ENCODE measurements around the gene SLC22A31. TPM values are rescaled to one million over a fixed set of nuclear protein-coding genes. Genes with fewer than 3 reads are reported as not detected.

SLC22A31 gene
- total RNA-seq, 2 donors from 2014 or later, result 0.81 TPM; not detected in 1

GRCh38 chr16:89150090-89150835 lies 50.1 kb downstream of the SLC22A31 start:
- TF ChIP-seq CTCF (IDR thresholded peaks at IDR 0.05), result no peak

GRCh38 chr16:89149386-89149785 lies 51.0 kb downstream of the SLC22A31 start:
- peaks cover 13% of the 10 kb centered on the region for H3K36me3 ChIP-seq
- DNase-seq (ENCODE audit: low spot score), result no peak

More at GRCh38 chr16:89150090-89150835, 50.1 kb downstream of the SLC22A31 start:
- no peak overlapping the region for H3K4me3 ChIP-seq
- H3K27ac ChIP-seq, result no peak overlapping the region
- no peaks in the 10 kb centered on the region for H3K27me3 ChIP-seq (replicated peaks; ENCODE audit: insufficient read depth)
- no peaks in the 10 kb centered on the region for H3K9me3 ChIP-seq
- no peak for ATAC-seq (ENCODE audit: insufficient number of reproducible peaks, low FRiP score, low read depth)
- peaks cover 13% of the 10 kb centered on the region for H3K36me3 ChIP-seq
- DNase-seq (ENCODE audit: low spot score), result no peak
- peaks cover 8 to 12% of the 10 kb centered on the region in 2 donors for H3K4me1 ChIP-seq (ENCODE audit: control insufficient read depth in 1 of 2, low read depth in 2 of 2)

GRCh38 chr16:89147085-89147817 lies 53.1 kb downstream of the SLC22A31 start:
- DNase-seq (ENCODE audit: low spot score) (no peak), ATAC-seq (ENCODE audit: insufficient number of reproducible peaks, low FRiP score, low read depth) (no peak)
- H3K9me3 ChIP-seq, result no peaks in the 10 kb centered on the region
- no peaks in the 10 kb centered on the region for H3K4me1 ChIP-seq (ENCODE audit: control insufficient read depth in 1 of 2, low read depth in 2 of 2)
- peaks cover 22% of the 10 kb centered on the region for H3K36me3 ChIP-seq
- no peak for TF ChIP-seq CTCF (IDR thresholded peaks at IDR 0.05)
- no peak overlapping the region for H3K27ac ChIP-seq
- no peak overlapping the region for H3K4me3 ChIP-seq
- H3K27me3 ChIP-seq (replicated peaks; ENCODE audit: insufficient read depth), result no peaks in the 10 kb centered on the region

More at GRCh38 chr16:89149386-89149785, 51.0 kb downstream of the SLC22A31 start:
- H3K4me3 ChIP-seq, result no peak overlapping the region
- ATAC-seq (ENCODE audit: insufficient number of reproducible peaks, low FRiP score, low read depth), result no peak
- peaks cover 0 to 3% of the 10 kb centered on the region in 2 donors for H3K4me1 ChIP-seq (ENCODE audit: control insufficient read depth in 1 of 2, low read depth in 2 of 2)
- no peaks in the 10 kb centered on the region for H3K27me3 ChIP-seq (replicated peaks; ENCODE audit: insufficient read depth)
- no peaks in the 10 kb centered on the region for H3K9me3 ChIP-seq
- TF ChIP-seq CTCF (IDR thresholded peaks at IDR 0.05), result no peak
- no peak overlapping the region for H3K27ac ChIP-seq

GRCh38 chr16:89146211-89147005 lies 53.9 kb downstream of the SLC22A31 start:
- no peaks in the 10 kb centered on the region for H3K9me3 ChIP-seq
- no peak for TF ChIP-seq CTCF (IDR thresholded peaks at IDR 0.05)
- no peak for ATAC-seq (ENCODE audit: insufficient number of reproducible peaks, low FRiP score, low read depth)
- H3K4me3 ChIP-seq, result no peak overlapping the region
- no peak for DNase-seq (ENCODE audit: low spot score)
- H3K36me3 ChIP-seq, result peaks cover 18% of the 10 kb centered on the region
- no peak overlapping the region for H3K27ac ChIP-seq
- no peaks in the 10 kb centered on the region for H3K27me3 ChIP-seq (replicated peaks; ENCODE audit: insufficient read depth)
- no peaks in the 10 kb centered on the region for H3K4me1 ChIP-seq (ENCODE audit: control insufficient read depth in 1 of 2, low read depth in 2 of 2)

Other genes with a start within 250 kb of the SLC22A31 start
- gene CBFA2T3, start 223.3 kb downstream of the SLC22A31 start, total RNA-seq, result 1 to 10 TPM; 3.9 to 6.6 TPM
- 10 to 100 TPM; 24.1 to 41.7 TPM for gene ACSF3, start 106.7 kb downstream of the SLC22A31 start, total RNA-seq
- gene CDH15, start 28.8 kb downstream of the SLC22A31 start, total RNA-seq, result 1 to 10 TPM in 1 of 2 donors, not detected in 1; 1.4 TPM
- gene ZNF778, start 17.2 kb upstream of the SLC22A31 start, total RNA-seq, result 10 to 100 TPM; 17.1 to 27.2 TPM

All from thoracic aorta (tissue), 2 donors.